IPS-20b (cell line): ENCODE data around the gene CSN3.

Experiments used
- H3K27ac ChIP-seq: one replicate; pipeline ENCODE4 v1.5.1; 2013; ENCODE audit warnings: low read length
- H3K27me3 ChIP-seq: 2 replicates; pipeline ENCODE4 v1.6.1; 2013; ENCODE audit warnings: mild to moderate bottlenecking, low read length, inconsistent platforms; ENCODE audit not compliant: insufficient read depth
- H3K36me3 ChIP-seq: 2 replicates; pipeline ENCODE4 v1.6.1; 2013; ENCODE audit warnings: low read depth, mild to moderate bottlenecking, inconsistent platforms, low read length, moderate library complexity; ENCODE audit not compliant: insufficient read depth
- H3K4me1 ChIP-seq: 2 replicates; pipeline ENCODE4 v1.6.1; 2013; ENCODE audit warnings: mild to moderate bottlenecking, control low read depth, inconsistent platforms, low read length, moderate library complexity; ENCODE audit not compliant: insufficient read depth
- H3K4me3 ChIP-seq: 2 replicates; pipeline ENCODE4 v1.5.1; 2013; ENCODE audit warnings: mild to moderate bottlenecking, low read length, inconsistent platforms
- H3K9ac ChIP-seq: 2 replicates; pipeline ENCODE4 v1.6.1; 2013; ENCODE audit warnings: low read depth, mild to moderate bottlenecking, inconsistent platforms, low read length, moderate library complexity
- H3K9me3 ChIP-seq: 2 replicates; pipeline ENCODE4 v1.6.1; 2013; ENCODE audit warnings: mild to moderate bottlenecking, low read depth, low read length, inconsistent platforms; ENCODE audit not compliant: insufficient read depth

CSN3 gene

DNA sequence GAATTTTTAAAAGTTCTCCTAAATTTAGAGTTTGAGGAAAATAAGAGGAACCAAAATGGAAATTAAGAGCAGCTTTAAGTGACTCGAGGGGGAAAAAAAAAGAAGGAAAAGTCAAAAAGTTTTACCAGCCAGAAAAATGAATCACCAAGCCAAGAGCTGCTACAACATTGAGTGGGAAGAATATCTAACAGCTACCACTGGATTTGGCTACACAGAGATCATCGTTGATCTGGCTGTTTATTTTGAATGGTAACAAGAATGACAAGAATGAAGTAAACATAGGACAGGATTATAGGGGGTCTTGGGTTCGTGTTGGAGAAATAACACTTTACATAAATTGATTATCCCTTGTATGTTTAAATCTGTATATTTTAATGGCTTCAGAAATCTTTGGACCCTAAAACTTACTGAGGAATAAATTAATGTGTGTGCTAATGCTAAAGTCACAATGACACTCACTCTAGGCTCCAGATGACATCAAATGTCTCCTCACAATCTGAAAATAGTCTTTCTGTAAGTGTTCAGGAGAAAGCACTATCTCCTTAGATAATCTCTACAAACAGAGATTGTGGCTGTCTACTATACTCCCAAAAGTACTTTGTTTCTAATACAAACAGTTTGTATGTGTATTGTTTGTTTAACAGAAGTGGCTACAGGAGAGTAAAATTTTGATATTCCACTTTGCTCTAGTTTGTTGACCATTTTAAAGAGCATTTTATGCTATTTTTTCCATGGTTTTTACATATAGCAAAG is 3.1 kb upstream of the CSN3 start:
- Histone ChIP-seq H3K27ac (no peak overlapping the region), H3K36me3 (no peaks in the 10 kb centered on the region), H3K4me1 (no peaks in the 10 kb centered on the region), H3K4me3 (no peak overlapping the region), H3K27me3 (no peaks in the 10 kb centered on the region), H3K9me3 (no peaks in the 10 kb centered on the region), H3K9ac (no peak overlapping the region)

GRCh38 chr4:70239884-70240591 is 2.4 kb upstream of the CSN3 start:
- Histone ChIP-seq H3K27ac (no peak overlapping the region), H3K4me3 (no peak overlapping the region), H3K27me3 (no peaks in the 10 kb centered on the region), H3K9me3 (no peaks in the 10 kb centered on the region), H3K4me1 (no peaks in the 10 kb centered on the region), H3K36me3 (no peaks in the 10 kb centered on the region), H3K9ac (no peak overlapping the region)

DNA sequence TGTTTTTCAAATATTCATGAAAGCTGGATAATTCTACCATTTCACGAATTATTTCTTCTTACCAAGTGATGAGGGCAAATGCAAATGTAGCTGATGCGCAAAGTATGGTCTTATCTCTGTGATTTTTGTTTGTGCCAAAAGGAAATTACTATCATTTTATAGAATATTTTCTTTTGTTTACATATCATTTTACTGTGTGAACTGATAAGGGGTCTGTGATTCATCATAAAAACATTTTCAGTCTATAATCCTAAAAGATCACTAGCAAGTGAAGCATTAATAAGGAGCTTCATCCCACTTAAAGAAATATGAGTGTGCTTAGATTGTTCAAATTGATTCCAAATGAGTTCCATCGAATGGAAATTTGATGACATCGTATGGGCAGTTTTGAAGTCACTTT is 694 bp downstream of the CSN3 start:
- Histone ChIP-seq H3K36me3 (no peaks in the 10 kb centered on the region), H3K9ac (no peak overlapping the region), H3K27me3 (no peaks in the 10 kb centered on the region), H3K27ac (no peak overlapping the region), H3K4me3 (no peak overlapping the region), H3K4me1 (no peaks in the 10 kb centered on the region), H3K9me3 (no peaks in the 10 kb centered on the region)

DNA sequence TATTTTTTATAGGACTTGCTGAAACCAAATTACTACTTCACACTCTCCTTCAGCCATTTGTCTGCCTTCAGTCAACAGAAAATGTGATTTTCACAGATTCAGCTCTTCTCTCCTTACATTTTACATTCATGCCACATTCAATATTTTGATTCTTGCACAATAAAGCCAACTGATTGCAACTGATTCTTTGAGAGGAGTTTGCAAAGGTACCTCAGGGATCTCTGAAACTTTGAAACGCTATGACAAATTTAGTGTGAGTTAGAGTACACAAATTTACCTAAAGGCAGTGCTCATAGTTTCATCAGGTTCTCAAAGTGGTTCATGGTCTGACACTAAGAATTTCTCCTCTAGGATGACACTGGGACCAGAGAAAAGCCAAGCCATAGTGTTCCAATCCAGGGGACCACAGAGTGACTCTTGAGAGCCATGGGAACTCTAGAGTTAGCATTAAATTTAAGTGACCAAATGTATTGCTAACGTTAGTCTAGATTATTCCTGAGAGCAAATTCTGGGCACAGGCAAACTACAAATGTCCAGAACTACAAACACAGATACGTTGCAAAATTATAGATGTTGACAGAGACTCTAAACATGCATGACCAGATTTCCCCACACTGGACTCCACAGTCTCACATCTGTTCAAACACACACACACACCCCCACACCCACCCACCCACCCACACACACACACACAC is 9.0 kb downstream of the CSN3 start:
- Histone ChIP-seq H3K36me3 (no peaks in the 10 kb centered on the region), H3K27me3 (no peaks in the 10 kb centered on the region), H3K9me3 (no peaks in the 10 kb centered on the region), H3K9ac (no peak overlapping the region), H3K4me3 (no peak overlapping the region), H3K4me1 (no peaks in the 10 kb centered on the region), H3K27ac (no peak overlapping the region)

- Histone ChIP-seq H3K36me3 (no peaks in the 10 kb centered on the region), H3K9ac (no peak overlapping the region), H3K27me3 (no peaks in the 10 kb centered on the region), H3K9me3 (no peaks in the 10 kb centered on the region), H3K4me3 (no peak overlapping the region), H3K27ac (no peak overlapping the region), H3K4me1 (no peaks in the 10 kb centered on the region)
Observed at GRCh38 chr4:70251945-70252277, 9.5 kb downstream of the CSN3 start.

DNA sequence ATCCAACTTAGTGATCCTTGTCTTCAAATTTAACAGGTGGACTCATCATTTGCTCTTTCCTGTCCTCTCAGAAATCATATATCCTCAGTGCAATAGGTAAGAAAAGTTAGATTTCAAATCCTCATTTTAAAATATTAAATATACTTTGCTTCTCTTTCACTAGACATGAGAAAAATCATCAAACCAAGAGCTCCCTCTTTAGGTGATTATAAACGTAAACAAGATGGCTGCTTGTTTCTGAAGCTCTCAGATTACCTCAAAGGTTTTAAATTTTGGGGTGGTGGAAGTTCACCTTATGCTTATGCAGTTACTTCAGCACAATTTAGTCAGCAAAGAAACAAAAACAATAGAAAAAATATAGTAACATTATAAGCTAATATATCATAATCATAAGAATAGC is 27.3 kb downstream of the CSN3 start:
- no peak overlapping the region for H3K4me3 ChIP-seq
- H3K27me3 ChIP-seq, result no peaks in the 10 kb centered on the region
- H3K9ac ChIP-seq, result no peak overlapping the region
- H3K27ac ChIP-seq, result no peak overlapping the region
- no peaks in the 10 kb centered on the region for H3K9me3 ChIP-seq
- no peaks in the 10 kb centered on the region for H3K36me3 ChIP-seq
- no peaks in the 10 kb centered on the region for H3K4me1 ChIP-seq

DNA sequence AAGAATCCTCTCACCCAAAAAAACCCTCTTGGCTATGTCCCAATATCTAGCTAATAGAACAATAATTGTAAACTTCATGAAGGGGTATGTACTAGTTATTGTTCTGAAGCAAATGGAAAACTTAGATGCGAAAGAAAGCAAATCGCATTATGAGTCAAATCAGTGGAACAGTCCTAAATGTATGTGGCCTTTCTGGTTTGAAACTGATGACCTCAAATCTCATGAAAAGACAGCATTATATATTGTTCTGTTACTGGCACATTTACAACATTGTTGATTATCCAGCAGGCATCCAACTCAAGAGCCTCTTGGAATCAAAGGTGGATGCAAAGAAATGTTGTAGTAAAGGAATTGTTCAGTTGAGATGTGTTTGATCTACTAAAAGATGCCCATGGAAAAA is 34.7 kb downstream of the CSN3 start:
- Histone ChIP-seq H3K9me3 (no peaks in the 10 kb centered on the region), H3K27me3 (no peaks in the 10 kb centered on the region), H3K27ac (no peak overlapping the region), H3K36me3 (no peaks in the 10 kb centered on the region), H3K4me3 (no peak overlapping the region), H3K9ac (no peak overlapping the region), H3K4me1 (no peaks in the 10 kb centered on the region)

- no peak overlapping the region for H3K9ac ChIP-seq
- H3K9me3 ChIP-seq, result no peaks in the 10 kb centered on the region
- no peak overlapping the region for H3K27ac ChIP-seq
- no peak overlapping the region for H3K4me3 ChIP-seq
- no peaks in the 10 kb centered on the region for H3K36me3 ChIP-seq
- no peaks in the 10 kb centered on the region for H3K4me1 ChIP-seq
- no peaks in the 10 kb centered on the region for H3K27me3 ChIP-seq
Observed at GRCh38 chr4:70280567-70280966, 38.2 kb downstream of the CSN3 start.

- no peak overlapping the region for H3K4me3 ChIP-seq
- no peaks in the 10 kb centered on the region for H3K9me3 ChIP-seq
- no peaks in the 10 kb centered on the region for H3K36me3 ChIP-seq
- H3K9ac ChIP-seq, result no peak overlapping the region
- H3K27me3 ChIP-seq, result no peaks in the 10 kb centered on the region
- H3K27ac ChIP-seq, result no peak overlapping the region
- no peaks in the 10 kb centered on the region for H3K4me1 ChIP-seq
Observed at GRCh38 chr4:70288651-70289050, 46.3 kb downstream of the CSN3 start.

DNA sequence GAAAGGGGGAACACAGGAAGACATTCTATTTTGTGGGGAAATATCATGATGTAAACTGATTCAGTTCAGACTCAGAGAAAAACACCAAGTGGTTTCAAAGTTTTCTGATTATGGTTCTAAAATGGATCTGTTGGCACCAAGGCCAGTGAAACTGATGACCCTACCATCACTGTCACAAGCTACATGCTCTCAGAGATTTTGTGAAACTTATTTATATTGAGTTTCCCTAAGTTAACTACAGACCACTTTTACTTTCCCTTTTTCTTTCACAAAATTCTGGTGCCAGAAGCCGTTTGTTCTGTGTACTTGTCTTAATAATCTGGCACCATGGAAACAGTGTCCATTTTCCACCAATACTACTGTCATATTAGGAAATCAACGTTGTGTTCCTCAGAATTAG is 48.9 kb downstream of the CSN3 start:
- H3K4me3 ChIP-seq, result no peak overlapping the region
- H3K27me3 ChIP-seq, result no peaks in the 10 kb centered on the region
- H3K36me3 ChIP-seq, result no peaks in the 10 kb centered on the region
- no peak overlapping the region for H3K9ac ChIP-seq
- H3K27ac ChIP-seq, result no peak overlapping the region
- H3K4me1 ChIP-seq, result no peaks in the 10 kb centered on the region
- H3K9me3 ChIP-seq, result no peaks in the 10 kb centered on the region

DNA sequence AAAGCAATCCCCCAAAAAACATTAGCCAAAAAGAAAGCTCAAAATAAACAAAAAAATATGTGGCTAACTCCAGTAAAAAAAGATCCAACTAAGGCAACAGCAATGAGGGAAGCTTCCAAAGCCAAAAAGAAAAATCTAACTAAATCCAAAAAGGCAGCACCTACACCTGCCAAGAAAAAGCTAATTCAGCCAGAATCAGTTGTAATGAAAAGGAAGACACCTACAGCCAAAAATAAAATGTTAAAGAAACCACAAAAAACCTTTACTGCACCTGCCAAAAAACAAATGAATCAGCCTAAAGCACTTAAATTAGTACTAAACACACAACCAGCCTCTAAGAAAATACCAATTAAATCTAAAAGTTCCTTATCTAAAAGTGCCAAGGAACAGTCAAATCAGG is 55.2 kb downstream of the CSN3 start:
- no peaks in the 10 kb centered on the region for H3K27me3 ChIP-seq
- H3K4me1 ChIP-seq, result no peaks in the 10 kb centered on the region
- H3K36me3 ChIP-seq, result no peaks in the 10 kb centered on the region
- H3K27ac ChIP-seq, result no peak overlapping the region
- H3K4me3 ChIP-seq, result no peak overlapping the region
- no peak overlapping the region for H3K9ac ChIP-seq
- H3K9me3 ChIP-seq, result no peaks in the 10 kb centered on the region

DNA sequence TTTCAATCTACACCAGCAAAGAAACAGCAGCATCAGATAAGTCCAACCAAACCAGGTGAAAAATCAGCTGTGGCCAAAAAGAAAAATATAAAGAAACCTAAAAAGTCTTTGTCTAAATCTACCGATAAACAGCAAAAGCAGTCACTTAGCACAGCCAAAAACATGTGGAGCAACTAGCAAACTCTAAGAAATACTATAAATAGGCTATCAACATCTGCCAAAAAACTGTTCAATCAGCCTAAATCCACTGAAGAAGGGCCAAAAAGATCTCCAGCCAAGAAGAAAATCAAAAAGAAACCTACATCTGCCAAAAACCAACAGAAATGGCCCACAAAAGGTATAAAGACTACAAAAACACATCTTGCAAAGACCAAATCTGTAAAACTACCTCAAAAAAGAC is 55.7 kb downstream of the CSN3 start:
- no peak overlapping the region for H3K27ac ChIP-seq

More for the DNA sequence above, 55.7 kb downstream of the CSN3 start:
- Histone ChIP-seq H3K36me3 (no peaks in the 10 kb centered on the region), H3K4me1 (no peaks in the 10 kb centered on the region), H3K9me3 (no peaks in the 10 kb centered on the region), H3K4me3 (no peak overlapping the region), H3K27me3 (no peaks in the 10 kb centered on the region), H3K9ac (no peak overlapping the region)
